Loucy (cell line): ENCODE data around the gene RNU6-1.

Source experiments
- EZH2phosphoT487 ChIP-seq: fragments of 200-600 bp; IDR thresholded peaks from 2 replicates; pipeline ENCODE4 v1.6.1; 2018; ENCODE audit warnings: antibody characterized with exemption, mild to moderate bottlenecking, moderate library complexity, borderline replicate concordance
- TF ChIP-seq, protein P1 (sequence below): fragments of 200-600 bp; sonication (generic); conservative IDR thresholded peaks from 2 replicates; pipeline ENCODE4 v1.5.1; 2014; ENCODE audit warnings: mild to moderate bottlenecking, antibody characterized with exemption, low read length

GRCh38 chr15:67794832-67795574 lies 44.8 kb downstream of the RNU6-1 start:
- TF ChIP-seq, protein P1, sequence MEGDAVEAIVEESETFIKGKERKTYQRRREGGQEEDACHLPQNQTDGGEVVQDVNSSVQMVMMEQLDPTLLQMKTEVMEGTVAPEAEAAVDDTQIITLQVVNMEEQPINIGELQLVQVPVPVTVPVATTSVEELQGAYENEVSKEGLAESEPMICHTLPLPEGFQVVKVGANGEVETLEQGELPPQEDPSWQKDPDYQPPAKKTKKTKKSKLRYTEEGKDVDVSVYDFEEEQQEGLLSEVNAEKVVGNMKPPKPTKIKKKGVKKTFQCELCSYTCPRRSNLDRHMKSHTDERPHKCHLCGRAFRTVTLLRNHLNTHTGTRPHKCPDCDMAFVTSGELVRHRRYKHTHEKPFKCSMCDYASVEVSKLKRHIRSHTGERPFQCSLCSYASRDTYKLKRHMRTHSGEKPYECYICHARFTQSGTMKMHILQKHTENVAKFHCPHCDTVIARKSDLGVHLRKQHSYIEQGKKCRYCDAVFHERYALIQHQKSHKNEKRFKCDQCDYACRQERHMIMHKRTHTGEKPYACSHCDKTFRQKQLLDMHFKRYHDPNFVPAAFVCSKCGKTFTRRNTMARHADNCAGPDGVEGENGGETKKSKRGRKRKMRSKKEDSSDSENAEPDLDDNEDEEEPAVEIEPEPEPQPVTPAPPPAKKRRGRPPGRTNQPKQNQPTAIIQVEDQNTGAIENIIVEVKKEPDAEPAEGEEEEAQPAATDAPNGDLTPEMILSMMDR, result no peak
- TF ChIP-seq EZH2phosphoT487, result no peak
